GM19035 (cell line): ENCODE measurements around the gene LRMDA.

ENCODE experiments used
- ATAC-seq: cut with Tn5 transposase; IDR thresholded peaks from one replicate; pipeline ENCODE4 v1.9.1; 2021; ENCODE audit not compliant: unreplicated experiment

LRMDA gene

GRCh38 chr10:75568450-75569130 lies 137.2 kb downstream of the LRMDA start:
- no peak for ATAC-seq

- ATAC-seq, result no peak
These were observed 138.1 kb downstream of the LRMDA start for GRCh38 chr10:75569506-75569905.

GRCh38 chr10:75572478-75572877 lies 141.1 kb downstream of the LRMDA start:
- ATAC-seq, result no peak

- no peak for ATAC-seq
These were observed 144.5 kb downstream of the LRMDA start for GRCh38 chr10:75575940-75576339.

- ATAC-seq, result no peak
These were observed 150.7 kb downstream of the LRMDA start for GRCh38 chr10:75582102-75582501.

GRCh38 chr10:75585294-75585693 lies 153.9 kb downstream of the LRMDA start:
- no peak for ATAC-seq

- ATAC-seq, result no peak
These were observed 155.4 kb downstream of the LRMDA start for GRCh38 chr10:75586814-75587213.

GRCh38 chr10:75588031-75588430 lies 156.6 kb downstream of the LRMDA start:
- ATAC-seq, result no peak

GRCh38 chr10:75589895-75590654 lies 158.7 kb downstream of the LRMDA start:
- no peak for ATAC-seq

GRCh38 chr10:75592151-75592787 lies 160.8 kb downstream of the LRMDA start:
- ATAC-seq, result no peak

- ATAC-seq, result no peak
These were observed 161.6 kb downstream of the LRMDA start for GRCh38 chr10:75592791-75593643.

- no peak for ATAC-seq
These were observed 162.5 kb downstream of the LRMDA start for GRCh38 chr10:75593692-75594556.

GRCh38 chr10:75596930-75597620 lies 165.7 kb downstream of the LRMDA start:
- no peak for ATAC-seq

- no peak for ATAC-seq
These were observed 166.5 kb downstream of the LRMDA start for GRCh38 chr10:75597773-75598440.

GRCh38 chr10:75598998-75599397 lies 167.6 kb downstream of the LRMDA start:
- ATAC-seq, result no peak

- ATAC-seq, result no peak
These were observed 168.6 kb downstream of the LRMDA start for GRCh38 chr10:75599875-75600648.

- ATAC-seq, result no peak
These were observed 169.4 kb downstream of the LRMDA start for GRCh38 chr10:75600833-75601232.

- ATAC-seq, result no peak
These were observed 170.9 kb downstream of the LRMDA start for GRCh38 chr10:75602341-75602740.
